Loucy (cell line): Measurements from ENCODE around the gene PDK1.
"Not testable (repeated sequence)": the region's sequence is repeated elsewhere in the genome, so short reads cannot be mapped to it uniquely, and the experiment has no call there.

Source experiments
- H2AFZ ChIP-seq: fragments of 200-600 bp; sonication (generic); 2 replicates; pipeline ENCODE4 v1.6.0; 2016; ENCODE audit warnings: antibody characterized with exemption, mild to moderate bottlenecking, low read length, moderate library complexity
- H3F3A ChIP-seq: fragments of 200-600 bp; 2 replicates; pipeline ENCODE4 v1.6.0; 2016; ENCODE audit warnings: antibody characterized with exemption, low read depth, mild to moderate bottlenecking
- H3K27me3 ChIP-seq: fragments of 200-600 bp; sonication (generic); 2 replicates; pipeline ENCODE4 v1.6.1; 2014; ENCODE audit warnings: low read length, mild to moderate bottlenecking; ENCODE audit not compliant: insufficient read depth, poor library complexity, severe bottlenecking
- H3K36me3 ChIP-seq: fragments of 200-600 bp; sonication (generic); 2 replicates; pipeline ENCODE4 v1.6.1; 2016; ENCODE audit warnings: low read length; ENCODE audit not compliant: insufficient read depth
- H3K4me1 ChIP-seq: fragments of 200-600 bp; sonication (generic); 2 replicates; pipeline ENCODE4 v1.5.1; 2014; ENCODE audit warnings: low read length, mild to moderate bottlenecking; ENCODE audit not compliant: insufficient read depth, poor library complexity, severe bottlenecking
- H3K4me2 ChIP-seq: fragments of 200-600 bp; sonication (generic); 2 replicates; pipeline ENCODE4 v1.6.0; 2014; ENCODE audit warnings: antibody characterized with exemption, low read length, low read depth, mild to moderate bottlenecking; ENCODE audit not compliant: poor library complexity, severe bottlenecking
- H3K4me3 ChIP-seq: fragments of 200-600 bp; sonication (generic); 2 replicates; pipeline ENCODE4 v1.5.1; 2014; ENCODE audit warnings: low read length, mild to moderate bottlenecking, mixed read lengths; ENCODE audit not compliant: poor library complexity, severe bottlenecking
- H3K79me2 ChIP-seq: fragments of 200-600 bp; sonication (generic); 2 replicates; pipeline ENCODE4 v1.6.1; 2014; ENCODE audit warnings: low read length; ENCODE audit not compliant: insufficient read depth
- H3K9ac ChIP-seq: fragments of 200-600 bp; sonication (generic); 2 replicates; pipeline ENCODE4 v1.6.0; 2014; ENCODE audit warnings: mild to moderate bottlenecking, low read depth, low read length, moderate library complexity; ENCODE audit not compliant: poor library complexity, severe bottlenecking
- H3K9me2 ChIP-seq: fragments of 200-600 bp; sonication (generic); replicated peaks from 2 replicates; pipeline ENCODE4 v1.6.1; 2016; ENCODE audit warnings: low read depth, low read length, mixed read lengths
- H3K9me3 ChIP-seq: fragments of 200-600 bp; sonication (generic); 2 replicates; pipeline ENCODE4 v1.6.1; 2014; ENCODE audit warnings: mild to moderate bottlenecking, antibody characterized with exemption, low read length, low read depth; ENCODE audit not compliant: insufficient read depth
- H4K20me1 ChIP-seq: fragments of 200-600 bp; sonication (generic); 2 replicates; pipeline ENCODE4 v1.6.0; 2014; ENCODE audit warnings: antibody characterized with exemption, low read length, mild to moderate bottlenecking; ENCODE audit not compliant: insufficient read depth, poor library complexity, severe bottlenecking
- CTCF ChIP-seq: fragments of 200-600 bp; sonication (generic); conservative IDR thresholded peaks from 2 replicates; pipeline ENCODE4 v1.5.1; 2014; ENCODE audit warnings: mild to moderate bottlenecking, antibody characterized with exemption, low read length
- EZH2phosphoT487 ChIP-seq: fragments of 200-600 bp; IDR thresholded peaks from 2 replicates; pipeline ENCODE4 v1.6.1; 2018; ENCODE audit warnings: antibody characterized with exemption, mild to moderate bottlenecking, moderate library complexity, borderline replicate concordance

The PDK1 gene

GRCh38 chr2:172545408-172546075 is 10.3 kb upstream of the PDK1 start:
- H3K9me2 ChIP-seq = no peaks in the 10 kb centered on the region
- H3K9me3 ChIP-seq = peaks cover 22% of the 10 kb centered on the region; the same call in 1 of the 2 replicates
- H3K9ac ChIP-seq = no peak overlapping the region
- H3K4me1 ChIP-seq = peaks cover 6% of the 10 kb centered on the region
- TF ChIP-seq CTCF = no peak
- TF ChIP-seq EZH2phosphoT487 = no peak
- no peaks in the 10 kb centered on the region for H3K79me2 ChIP-seq
- H4K20me1 ChIP-seq = no peaks in the 10 kb centered on the region
- no peak overlapping the region for H3K4me2 ChIP-seq
- no peak overlapping the region for H2AFZ ChIP-seq
- no peaks in the 10 kb centered on the region for H3F3A ChIP-seq
- H3K36me3 ChIP-seq = peaks cover 2% of the 10 kb centered on the region; the same call in 1 of the 2 replicates
- H3K27me3 ChIP-seq = no peaks in the 10 kb centered on the region
- no peak overlapping the region for H3K4me3 ChIP-seq

GRCh38 chr2:172549131-172549530 is 6.8 kb upstream of the PDK1 start:
- Histone ChIP-seq H3K79me2 (peaks cover 10% of the 10 kb centered on the region; the same call in 1 of the 2 replicates), H3K9me3 (peaks cover 20% of the 10 kb centered on the region; the same call in 1 of the 2 replicates), H3K27me3 (peaks cover 11% of the 10 kb centered on the region), H3K4me3 (no peak overlapping the region), H2AFZ (no peak overlapping the region), H3K36me3 (peaks cover 2% of the 10 kb centered on the region; the same call in 1 of the 2 replicates), H3F3A (no peaks in the 10 kb centered on the region), H3K4me1 (peaks cover 17% of the 10 kb centered on the region), H3K9me2 (no peaks in the 10 kb centered on the region), H3K4me2 (no peak overlapping the region), H3K9ac (no peak overlapping the region), H4K20me1 (peaks cover 4% of the 10 kb centered on the region)
- TF ChIP-seq CTCF = no peak
- TF ChIP-seq EZH2phosphoT487 = no peak

- Histone ChIP-seq H3K9me3 (peaks cover 17% of the 10 kb centered on the region; the same call in 1 of the 2 replicates), H3K4me2 (peak overlapping the region; percentile 34), H3K79me2 (peaks cover 17% of the 10 kb centered on the region; the same call in 1 of the 2 replicates), H3K27me3 (peaks cover 11% of the 10 kb centered on the region), H3K4me1 (peaks cover 17% of the 10 kb centered on the region)
- not testable (repeated sequence) for H3K36me3 ChIP-seq, H3K4me3 ChIP-seq, H3K9me2 ChIP-seq, H2AFZ ChIP-seq, H4K20me1 ChIP-seq, H3F3A ChIP-seq, H3K9ac ChIP-seq
These were observed 6.1 kb upstream of the PDK1 start for GRCh38 chr2:172549802-172550201.

- Histone ChIP-seq H2AFZ (no peak overlapping the region), H3K9me2 (no peaks in the 10 kb centered on the region), H3K4me1 (peaks cover 17% of the 10 kb centered on the region), H3K27me3 (peaks cover 11% of the 10 kb centered on the region), H3F3A (no peaks in the 10 kb centered on the region), H3K4me3 (no peak overlapping the region), H3K79me2 (peaks cover 23% of the 10 kb centered on the region; the same call in 1 of the 2 replicates), H3K9me3 (peaks cover 11% of the 10 kb centered on the region; the same call in 1 of the 2 replicates), H3K9ac (no peak overlapping the region), H3K4me2 (peak overlapping the region; percentile 34), H3K36me3 (peaks cover 2% of the 10 kb centered on the region; the same call in 1 of the 2 replicates), H4K20me1 (peaks cover 4% of the 10 kb centered on the region)
- TF ChIP-seq CTCF (no peak), EZH2phosphoT487 (no peak)
These were observed 5.5 kb upstream of the PDK1 start for GRCh38 chr2:172550419-172550818.
